Testis (tissue), 3 donors: ENCODE measurements around the gene ZNF740. TPM values are rescaled to one million over a fixed set of nuclear protein-coding genes. Genes with fewer than 3 reads are reported as not detected.

ENCODE experiments used
- DNase-seq: peaks from one replicate; pipeline ENCODE4 v3.0.0-alpha.2; 2019
- H3K27ac ChIP-seq, 2 donors: fragments of 200-600 bp; sonication (generic); one replicate each; pipeline ENCODE4 v1.5.1; 2019
- H3K27me3 ChIP-seq: fragments of 200-600 bp; sonication (generic); one replicate; pipeline ENCODE4 v1.5.1; 2019
- H3K36me3 ChIP-seq: fragments of 200-600 bp; sonication (generic); one replicate; pipeline ENCODE4 v1.5.1; 2017; ENCODE audit warnings: low read depth; ENCODE audit errors: missing control alignments
- H3K4me1 ChIP-seq: fragments of 200-600 bp; sonication (generic); one replicate; pipeline ENCODE4 v1.5.1; 2019
- H3K4me3 ChIP-seq, 2 donors: fragments of 200-600 bp; sonication (generic); one replicate each; pipeline ENCODE4 v1.5.1; 2017 to 2019
- H3K9me3 ChIP-seq: fragments of 200-600 bp; sonication (generic); one replicate; pipeline ENCODE4 v1.5.1; 2017
- POLR2A ChIP-seq: fragments of 450-650 bp; IDR thresholded peaks from one replicate; pipeline ENCODE4 v1.6.1; 2017; ENCODE audit warnings: antibody characterized with exemption, mild to moderate bottlenecking, moderate library complexity
- WGBS, 2 donors: methylation state at CpG; one replicate each; pipeline ENCODE4 v1.1.5; 2018; 5-methylcytosine and 5-hydroxymethylcytosine counted together
- intact Hi-C: fragments of 100-400 bp; cut with DNase I; formaldehyde crosslinking; loops from one replicate; pipeline ENCODE4 v1.15.1; 2023; ENCODE audit warnings: low total_unique reads
- polyA plus RNA-seq: library from polyadenylated mRNA; stranded (reverse); fragments of 350-450 nt; fragmentation: Illumina TruSeq; extraction: RNeasy Lipid Tissue Mini Kit (QIAGEN cat#74804); gene quantifications from one replicate; pipeline ENCODE4 v1.2.3, GENCODE V29; 2014; ENCODE audit warnings: low read depth, low replicate concordance; ENCODE audit not compliant: insufficient read depth
- total RNA-seq, 2 donors: library from RNA; depleted of rRNA; stranded (reverse); fragments of >200 nt; gene quantifications; one replicate each; pipeline ENCODE4 v1.2.3, GENCODE V29; 2016
- TF ChIP-seq, protein P1 (sequence below), 3 experiments: fragments of 450-650 bp in 2 of 3; fragments of 200-600 bp in 1 of 3; sonication (generic) in 1 of 3; IDR thresholded peaks; one replicate each; pipeline ENCODE4 v1.5.1; 2016 to 2019; ENCODE audit warnings: antibody characterized with exemption in 3 of 3, mild to moderate bottlenecking in 2 of 3, moderate library complexity in 1 of 3

The ZNF740 gene
- total and polyA plus RNA-seq, 3 donors from 2014 or later = 15.6 to 27.2 (median 19.8) TPM

DNA sequence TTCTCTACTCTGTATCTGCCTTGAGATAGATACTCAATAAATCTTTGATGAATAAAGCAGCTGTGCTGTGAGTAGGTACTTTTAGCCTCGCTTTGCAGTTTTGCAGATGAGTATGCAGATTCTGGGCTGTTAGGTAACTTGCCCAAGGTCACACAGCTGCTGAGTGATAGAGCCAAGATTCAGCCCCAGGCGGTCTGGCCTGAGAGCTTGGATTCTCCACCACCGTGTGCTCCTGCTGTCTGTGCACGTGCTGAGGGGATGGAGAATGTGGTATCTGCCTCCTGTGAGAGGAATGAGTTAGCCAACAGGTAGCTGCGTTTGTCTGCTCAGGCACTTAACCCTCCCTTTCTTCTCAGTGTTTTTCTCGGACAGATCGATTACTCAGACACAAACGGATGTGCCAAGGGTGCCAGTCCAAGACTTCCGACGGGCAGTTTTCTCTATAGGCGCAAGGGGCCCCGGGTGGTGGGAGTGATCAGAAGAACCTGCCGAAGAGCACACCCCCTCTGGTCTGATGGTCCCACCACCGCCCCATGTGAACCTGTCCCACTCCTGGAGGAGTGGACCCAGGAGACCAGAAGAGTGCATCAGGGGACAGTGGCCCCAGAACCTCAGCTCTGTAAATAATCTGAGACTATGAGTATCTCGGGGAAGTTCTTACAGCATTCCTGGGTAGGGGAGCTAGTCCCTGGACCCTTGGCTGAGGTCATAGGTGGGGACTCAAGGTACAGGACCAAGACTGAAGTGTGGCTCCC lies 6.8 kb downstream of the ZNF740 start:
- Histone ChIP-seq H3K9me3 (no peaks in the 10 kb centered on the region), H3K27me3 (no peaks in the 10 kb centered on the region), H3K27ac (no peak overlapping the region), H3K4me3 (no peak overlapping the region), H3K36me3 (no peaks in the 10 kb centered on the region), H3K4me1 (peaks cover 16% of the 10 kb centered on the region)
- intact Hi-C loops = no loop called here
- DNase-seq = no peak
- WGBS, 2 donors = 70 to 79% methylated on average over 11 to 15 of the region's 15 CpGs
- no peak for TF ChIP-seq POLR2A
- TF ChIP-seq, protein P1, sequence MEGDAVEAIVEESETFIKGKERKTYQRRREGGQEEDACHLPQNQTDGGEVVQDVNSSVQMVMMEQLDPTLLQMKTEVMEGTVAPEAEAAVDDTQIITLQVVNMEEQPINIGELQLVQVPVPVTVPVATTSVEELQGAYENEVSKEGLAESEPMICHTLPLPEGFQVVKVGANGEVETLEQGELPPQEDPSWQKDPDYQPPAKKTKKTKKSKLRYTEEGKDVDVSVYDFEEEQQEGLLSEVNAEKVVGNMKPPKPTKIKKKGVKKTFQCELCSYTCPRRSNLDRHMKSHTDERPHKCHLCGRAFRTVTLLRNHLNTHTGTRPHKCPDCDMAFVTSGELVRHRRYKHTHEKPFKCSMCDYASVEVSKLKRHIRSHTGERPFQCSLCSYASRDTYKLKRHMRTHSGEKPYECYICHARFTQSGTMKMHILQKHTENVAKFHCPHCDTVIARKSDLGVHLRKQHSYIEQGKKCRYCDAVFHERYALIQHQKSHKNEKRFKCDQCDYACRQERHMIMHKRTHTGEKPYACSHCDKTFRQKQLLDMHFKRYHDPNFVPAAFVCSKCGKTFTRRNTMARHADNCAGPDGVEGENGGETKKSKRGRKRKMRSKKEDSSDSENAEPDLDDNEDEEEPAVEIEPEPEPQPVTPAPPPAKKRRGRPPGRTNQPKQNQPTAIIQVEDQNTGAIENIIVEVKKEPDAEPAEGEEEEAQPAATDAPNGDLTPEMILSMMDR (IDR thresholded peaks at IDR 0.05) = no peak

DNA sequence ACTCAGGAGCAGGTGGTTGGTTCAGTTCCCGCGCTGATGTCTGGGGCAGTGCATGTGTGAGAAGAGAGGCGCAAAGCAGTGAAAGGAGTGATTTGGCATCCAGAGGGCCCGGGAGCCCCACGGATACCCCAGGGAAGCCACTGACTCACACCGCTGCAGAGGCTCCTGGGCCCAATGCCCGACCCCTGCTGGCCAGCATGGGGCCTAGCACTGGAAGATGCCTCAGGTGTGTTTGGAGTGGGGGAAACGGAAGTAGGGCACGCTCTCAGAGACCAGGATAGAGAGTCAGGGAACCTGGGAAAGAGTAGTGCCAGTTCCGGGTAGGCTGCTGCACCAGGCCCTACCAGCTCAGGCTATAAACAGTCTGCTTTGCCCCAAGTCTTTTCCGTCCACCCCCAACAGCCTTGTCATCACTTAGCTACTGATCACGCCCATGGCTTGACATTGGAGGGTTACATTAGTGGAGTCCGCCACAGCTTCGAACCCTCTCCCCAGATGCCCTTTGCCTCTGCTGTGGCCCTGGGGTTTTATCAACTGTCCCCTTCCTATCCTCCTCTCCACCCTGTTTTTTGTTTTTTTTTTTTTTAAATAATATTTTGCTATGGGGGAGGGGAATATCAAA lies 9.7 kb downstream of the ZNF740 start:
- Histone ChIP-seq H3K4me3 (no peak overlapping the region), H3K4me1 (peaks cover 12% of the 10 kb centered on the region), H3K36me3 (no peaks in the 10 kb centered on the region), H3K27me3 (no peaks in the 10 kb centered on the region), H3K27ac (no peak overlapping the region), H3K9me3 (no peaks in the 10 kb centered on the region)
- peak; percentile 52 for DNase-seq
- WGBS, 2 donors = 59 to 79% methylated on average over 13 to 14 of the region's 14 CpGs
- intact Hi-C loops = no loop called here
- TF ChIP-seq, protein P1 (IDR thresholded peaks at IDR 0.05) = peak; percentile 49 to 64 (median 61)
- no peak for TF ChIP-seq POLR2A

DNA sequence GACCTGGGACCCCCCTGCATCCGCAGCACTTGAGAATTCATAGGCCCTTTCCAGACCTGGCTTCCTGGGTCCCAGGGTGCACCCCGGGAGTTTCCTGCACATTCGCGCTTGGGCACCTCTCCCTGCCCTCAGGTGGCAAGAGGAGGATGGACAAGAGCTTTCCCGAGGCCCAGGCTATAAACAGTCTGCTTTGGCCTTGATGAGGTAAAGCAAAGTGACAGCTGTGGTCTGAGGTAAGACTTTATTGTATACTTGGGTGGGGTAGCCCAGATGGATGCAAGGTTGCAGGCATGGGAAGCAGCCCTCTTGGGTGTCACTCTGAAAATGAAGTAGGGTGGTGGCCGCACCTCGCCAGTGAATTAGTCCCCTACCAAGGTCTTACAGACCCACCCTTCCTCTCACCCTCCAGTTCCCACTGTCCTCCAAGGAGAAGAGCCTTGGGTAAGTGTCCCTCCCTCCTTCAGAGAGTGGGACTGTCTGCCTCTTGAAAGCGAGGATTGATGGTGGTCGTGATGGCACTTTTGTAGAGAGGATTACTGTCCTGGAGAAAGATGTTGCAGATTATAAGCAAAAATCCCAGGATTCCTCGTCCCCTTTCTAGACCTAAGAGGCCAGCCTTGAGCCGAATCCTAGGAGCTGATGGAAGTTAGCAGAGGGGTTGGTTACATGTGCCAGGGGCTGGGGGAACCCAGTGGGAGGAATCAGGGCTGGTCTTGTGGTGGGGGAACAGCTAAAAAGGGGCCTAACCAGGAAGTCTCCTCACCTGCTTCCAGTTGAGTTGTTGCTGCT lies 10.8 kb downstream of the ZNF740 start:
- Histone ChIP-seq H3K4me3 (no peak overlapping the region), H3K4me1 (peaks cover 13% of the 10 kb centered on the region), H3K36me3 (no peaks in the 10 kb centered on the region), H3K27ac (no peak overlapping the region), H3K9me3 (no peaks in the 10 kb centered on the region), H3K27me3 (no peaks in the 10 kb centered on the region)
- WGBS, 2 donors = 87 to 90% methylated on average over 11 of the region's 11 CpGs
- DNase-seq = no peak
- intact Hi-C loops = no loop called here
- TF ChIP-seq POLR2A = no peak
- TF ChIP-seq, protein P1 (IDR thresholded peaks at IDR 0.05) = no peak

DNA sequence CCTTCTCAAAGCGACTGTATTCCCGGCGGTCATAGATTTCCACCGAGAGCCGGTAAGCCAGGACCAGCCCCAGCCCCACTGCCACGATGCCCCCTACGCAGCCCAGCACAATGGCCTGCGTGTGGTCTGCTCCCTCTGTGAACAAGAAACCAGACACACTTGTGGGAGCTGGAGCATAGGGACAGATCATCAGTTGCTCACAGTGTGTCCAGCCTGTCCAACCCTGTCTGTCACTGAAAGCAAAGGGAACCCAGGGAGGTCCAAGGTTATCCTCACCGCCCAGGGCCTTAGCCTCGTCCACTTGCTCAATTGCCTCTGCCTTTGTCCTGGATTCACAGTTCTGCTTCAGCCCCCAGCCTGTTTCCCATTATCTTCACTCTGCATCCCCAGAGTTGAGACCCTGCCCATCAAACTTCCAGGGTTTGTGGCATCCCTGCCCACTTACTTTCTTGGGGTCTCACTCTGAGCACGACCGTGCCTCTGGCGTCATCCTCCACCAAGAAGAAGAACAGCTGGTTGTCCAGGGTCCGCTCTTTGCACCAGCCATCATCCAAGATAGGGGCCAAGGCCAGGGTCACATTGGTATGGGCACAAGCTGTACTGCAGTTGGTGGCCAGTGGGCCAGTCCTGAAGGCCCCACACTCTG lies 11.5 kb downstream of the ZNF740 start:
- Histone ChIP-seq H3K27me3 (no peaks in the 10 kb centered on the region), H3K4me1 (peaks cover 13% of the 10 kb centered on the region), H3K9me3 (no peaks in the 10 kb centered on the region), H3K4me3 (no peak overlapping the region), H3K36me3 (no peaks in the 10 kb centered on the region), H3K27ac (no peak overlapping the region)
- 89 to 93% methylated on average over 12 to 14 of the region's 14 CpGs for WGBS, 2 donors
- no peak for DNase-seq
- TF ChIP-seq, protein P1 (IDR thresholded peaks at IDR 0.05) = no peak
- no peak for TF ChIP-seq POLR2A
- intact Hi-C loops = no loop called here
